A549 (cell line): Measurements from ENCODE around the gene GRAP2. TPM values are rescaled to one million over a fixed set of nuclear protein-coding genes. Genes with fewer than 3 reads are reported as not detected.

Source experiments
- ATAC-seq, 2 experiments: fragments of 200-7000 bp in 1 of 2; fragments of >200 bp in 1 of 2; cut with Nextera tagmentation in 1 of 2; cut with Tn5 transposase in 1 of 2; 3 replicates each; pipeline versions ENCODE4 v1.8.0 to v1.9.1; 2018 to 2020; ENCODE audit warnings: mild to moderate bottlenecking in 1 of 2, moderate library complexity in 1 of 2
- CTCF ChIA-PET: fragments of 300-600 bp; sonication (Branson Sonifier 250); formaldehyde crosslinking; extraction: SDS; loops from one replicate; lab custom pipeline; 2021; ENCODE audit warnings: antibody characterized with exemption, inconsistent platforms; lab: Yijun Ruan, JAX
- POLR2A ChIA-PET: fragments of 350-600 bp; formaldehyde crosslinking; extraction: SDS; loops from one replicate; lab custom pipeline; 2021; ENCODE audit warnings: antibody characterized with exemption, inconsistent platforms; lab: Yijun Ruan, JAX
- DNase-seq, 2 experiments: peaks; one replicate each; pipeline versions ENCODE4 v3.0.0 to v3.0.0-alpha.2; 2011 to 2016; ENCODE audit warnings: low read depth in 1 of 2, low spot score in 1 of 2
- FAIRE-seq: peaks from 2 replicates; lab custom pipeline; 2011; peaks lifted over from hg19 to GRCh38; lab: Jason Lieb, UNC
- H3K27ac ChIP-seq, 2 experiments: fragments of >200 bp; sonication (Bioruptor Twin); formaldehyde crosslinking; 3 replicates each; pipeline ENCODE4 v1.5.1; 2016 to 2017
- H3K4me1 ChIP-seq: fragments of >200 bp; sonication (Bioruptor Twin); formaldehyde crosslinking; 3 replicates; pipeline ENCODE4 v1.6.1; 2016
- H3K4me2 ChIP-seq: fragments of >200 bp; sonication (Bioruptor Twin); formaldehyde crosslinking; 3 replicates; pipeline ENCODE4 v1.6.1; 2016
- H3K4me3 ChIP-seq: fragments of >200 bp; sonication (Bioruptor Twin); formaldehyde crosslinking; 3 replicates; pipeline ENCODE4 v1.5.1; 2016
- H3K9me3 ChIP-seq: fragments of >200 bp; sonication (Bioruptor Twin); formaldehyde crosslinking; 3 replicates; pipeline ENCODE4 v1.6.1; 2016
- BHLHE40 ChIP-seq: IDR thresholded peaks from 2 replicates; pipeline ENCODE4 v1.6.1; 2012; ENCODE audit warnings: low read depth, low read length, inconsistent platforms
- CBX2 ChIP-seq: fragments of 200-600 bp; sonication (generic); IDR thresholded peaks from 2 replicates; pipeline ENCODE4 v1.6.1; 2016; ENCODE audit warnings: low read depth, mild to moderate bottlenecking, borderline replicate concordance
- CBX8 ChIP-seq: fragments of 200-600 bp; sonication (generic); IDR thresholded peaks from 2 replicates; pipeline ENCODE4 v1.6.1; 2016
- CHD2 ChIP-seq: fragments of 150-350 bp; IDR thresholded peaks from 2 replicates; pipeline ENCODE4 v1.6.1; 2014; ENCODE audit warnings: low read length; ENCODE audit not compliant: partially characterized antibody
- CHD4 ChIP-seq: fragments of 200-600 bp; sonication (generic); IDR thresholded peaks from 2 replicates; pipeline ENCODE4 v1.6.1; 2016; ENCODE audit warnings: antibody characterized with exemption, mild to moderate bottlenecking, borderline replicate concordance
- EHF ChIP-seq: fragments of 250-450 bp; sonication (Bioruptor Pico); IDR thresholded peaks from 2 replicates; pipeline ENCODE4 v1.5.0; 2020; ENCODE audit warnings: mild to moderate bottlenecking
- ELK1 ChIP-seq: fragments of 150-350 bp; IDR thresholded peaks from 2 replicates; pipeline ENCODE4 v1.6.1; 2014; ENCODE audit warnings: low read depth, mild to moderate bottlenecking, low read length
- EP300 ChIP-seq, 2 experiments: fragments of >200 bp; sonication (Bioruptor Twin); formaldehyde crosslinking; IDR thresholded peaks; 2 replicates in 1 of 2; 3 replicates in 1 of 2; pipeline ENCODE4 v1.6.1; 2016 to 2017
- FOXS1 ChIP-seq: fragments of 250-450 bp; sonication (Bioruptor Pico); IDR thresholded peaks from 2 replicates; pipeline ENCODE4 v1.5.0; 2020; ENCODE audit warnings: mild to moderate bottlenecking, moderate library complexity
- HOXA7 ChIP-seq: fragments of 250-450 bp; sonication (Bioruptor Pico); IDR thresholded peaks from 2 replicates; pipeline ENCODE4 v1.5.0; 2020; ENCODE audit warnings: mild to moderate bottlenecking, moderate library complexity
- HOXB13 ChIP-seq: fragments of 250-450 bp; sonication (Bioruptor Pico); IDR thresholded peaks from 2 replicates; pipeline ENCODE4 v1.5.0; 2020; ENCODE audit warnings: low read depth, mild to moderate bottlenecking, moderate library complexity
- HOXB5 ChIP-seq: fragments of 250-450 bp; sonication (Bioruptor Pico); IDR thresholded peaks from 2 replicates; pipeline ENCODE4 v1.5.0; 2020; ENCODE audit warnings: mild to moderate bottlenecking, moderate library complexity
- JUNB ChIP-seq: fragments of >200 bp; sonication (Bioruptor Twin); formaldehyde crosslinking; IDR thresholded peaks from 2 replicates; pipeline ENCODE4 v1.6.1; 2016
- KDM5A ChIP-seq: fragments of 200-600 bp; sonication (generic); IDR thresholded peaks from 2 replicates; pipeline ENCODE4 v1.6.1; 2016; ENCODE audit warnings: antibody characterized with exemption, mild to moderate bottlenecking
- MAFK ChIP-seq: fragments of 450-650 bp; IDR thresholded peaks from 2 replicates; pipeline ENCODE4 v1.6.1; 2014; ENCODE audit not compliant: partially characterized antibody
- MYC ChIP-seq: IDR thresholded peaks from 2 replicates; pipeline ENCODE4 v1.6.1; 2012; ENCODE audit warnings: mild to moderate bottlenecking, inconsistent platforms, low read length, improper control_type of control experiment, borderline replicate concordance
- NR3C1 ChIP-seq: fragments of >200 bp; sonication (Bioruptor Twin); formaldehyde crosslinking; IDR thresholded peaks from 3 replicates; pipeline ENCODE4 v1.6.1; 2017
- PHF8 ChIP-seq: fragments of 200-600 bp; sonication (generic); IDR thresholded peaks from 2 replicates; pipeline ENCODE4 v1.6.1; 2016; ENCODE audit warnings: low read depth, mild to moderate bottlenecking, antibody characterized with exemption, moderate library complexity, borderline replicate concordance
- RAD21 ChIP-seq, 2 experiments: fragments of >200 bp in 1 of 2; sonication (Bioruptor Twin) in 1 of 2; formaldehyde crosslinking in 1 of 2; IDR thresholded peaks in 1 of 2; conservative IDR thresholded peaks in 1 of 2; 2 replicates in 1 of 2; 3 replicates in 1 of 2; pipeline ENCODE4 v1.6.1; 2012 to 2018; ENCODE audit warnings: inconsistent platforms in 1 of 2
- RARB ChIP-seq: fragments of 250-450 bp; sonication (Bioruptor Pico); IDR thresholded peaks from 2 replicates; pipeline ENCODE4 v1.8.0; 2021; ENCODE audit warnings: mild to moderate bottlenecking, moderate library complexity
- RCOR1 ChIP-seq: fragments of 150-350 bp; IDR thresholded peaks from 2 replicates; pipeline ENCODE4 v1.6.1; 2014; ENCODE audit warnings: antibody characterized with exemption, low read length, low read depth
- SMC3 ChIP-seq: fragments of >200 bp; sonication (Bioruptor Twin); formaldehyde crosslinking; IDR thresholded peaks from 3 replicates; pipeline ENCODE4 v1.6.1; 2018; ENCODE audit warnings: inconsistent platforms
- TP53 ChIP-seq: fragments of 250-450 bp; sonication (Bioruptor Pico); IDR thresholded peaks from 2 replicates; pipeline ENCODE4 v1.5.0; 2021; ENCODE audit warnings: mild to moderate bottlenecking, moderate library complexity
- ZC3H11A ChIP-seq: fragments of 450-650 bp; IDR thresholded peaks from 2 replicates; pipeline ENCODE4 v1.6.1; 2014; ENCODE audit warnings: antibody characterized with exemption, mild to moderate bottlenecking
- ZSCAN20 ChIP-seq: fragments of 250-450 bp; sonication (Bioruptor Pico); IDR thresholded peaks from 2 replicates; pipeline ENCODE4 v1.8.0; 2022; ENCODE audit warnings: mild to moderate bottlenecking, moderate library complexity
- WGBS: methylation state at CpG from one replicate; pipeline ENCODE4 v1.1.6; 2017; ENCODE audit errors: missing lambda C conversion rate; 5-methylcytosine and 5-hydroxymethylcytosine counted together
- polyA plus RNA-seq, 4 experiments: library from polyadenylated mRNA; depleted of rRNA in 3 of 4; stranded (reverse); fragments of >200 nt; fragmentation: RNase III in 1 of 4; extraction: RNeasy Plus Mini Kit Qiagen cat#74134 plus additional on column Dnase treatment in 1 of 4; gene quantifications; 2 replicates in 3 of 4; 3 replicates in 1 of 4; pipeline ENCODE4 v1.2.3, GENCODE V29; 2011 to 2017
- TF ChIP-seq, protein P1 (sequence below): IDR thresholded peaks from 2 replicates; pipeline ENCODE4 v1.6.1; 2012; ENCODE audit warnings: low read depth, borderline replicate concordance
- TF ChIP-seq, protein P2 (sequence below): fragments of 200-600 bp; sonication (generic); IDR thresholded peaks from 2 replicates; pipeline ENCODE4 v1.6.1; 2016; ENCODE audit warnings: antibody characterized with exemption, mild to moderate bottlenecking, moderate library complexity
- TF ChIP-seq, protein P3 (sequence below): fragments of 250-450 bp; sonication (Bioruptor Pico); IDR thresholded peaks from 2 replicates; pipeline ENCODE4 v1.5.0; 2020; ENCODE audit warnings: low read depth, mild to moderate bottlenecking, moderate library complexity

GRAP2 gene
- polyA plus RNA-seq, 2 of the 4 experiments (the other 2 are of a cell fraction): not detected

- FAIRE-seq: no peak
- POLR2A ChIA-PET: interaction anchor here (0.6 kb wide), 1 partner anchor 392 kb away, joined by 4 read pairs; no protein-coding TSS in a partner anchor
- Histone ChIP-seq H3K27ac (no peak overlapping the region), H3K4me2 (no peak overlapping the region), H3K9me3 (no peaks in the 10 kb centered on the region), H3K4me3 (no peak overlapping the region), H3K4me1 (no peaks in the 10 kb centered on the region)
- CTCF ChIA-PET: interaction anchor here (1.5 kb wide), 1 partner anchor 38 kb away, joined by 3 read pairs; no protein-coding TSS in a partner anchor
- 78% methylated on average over 6 of the region's 6 CpGs for WGBS
- DNase-seq: no peak
- ATAC-seq: no peak
- TF ChIP-seq EHF (CRISPR knock-in tag) (no peak), RCOR1 (no peak), CHD2 (no peak), TP53 (no peak), HOXA7 (CRISPR knock-in tag) (no peak), FOXS1 (CRISPR knock-in tag) (no peak), BHLHE40 (no peak), ELK1 (no peak), MAFK (no peak), RARB (no peak), SMC3 (no peak), CHD4 (no peak), CBX2 (no peak), MYC (no peak), KDM5A (no peak), JUNB (no peak), CBX8 (no peak), PHF8 (no peak)
- TF ChIP-seq, protein P1, sequence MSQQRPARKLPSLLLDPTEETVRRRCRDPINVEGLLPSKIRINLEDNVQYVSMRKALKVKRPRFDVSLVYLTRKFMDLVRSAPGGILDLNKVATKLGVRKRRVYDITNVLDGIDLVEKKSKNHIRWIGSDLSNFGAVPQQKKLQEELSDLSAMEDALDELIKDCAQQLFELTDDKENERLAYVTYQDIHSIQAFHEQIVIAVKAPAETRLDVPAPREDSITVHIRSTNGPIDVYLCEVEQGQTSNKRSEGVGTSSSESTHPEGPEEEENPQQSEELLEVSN: no peak
- TF ChIP-seq, protein P2, sequence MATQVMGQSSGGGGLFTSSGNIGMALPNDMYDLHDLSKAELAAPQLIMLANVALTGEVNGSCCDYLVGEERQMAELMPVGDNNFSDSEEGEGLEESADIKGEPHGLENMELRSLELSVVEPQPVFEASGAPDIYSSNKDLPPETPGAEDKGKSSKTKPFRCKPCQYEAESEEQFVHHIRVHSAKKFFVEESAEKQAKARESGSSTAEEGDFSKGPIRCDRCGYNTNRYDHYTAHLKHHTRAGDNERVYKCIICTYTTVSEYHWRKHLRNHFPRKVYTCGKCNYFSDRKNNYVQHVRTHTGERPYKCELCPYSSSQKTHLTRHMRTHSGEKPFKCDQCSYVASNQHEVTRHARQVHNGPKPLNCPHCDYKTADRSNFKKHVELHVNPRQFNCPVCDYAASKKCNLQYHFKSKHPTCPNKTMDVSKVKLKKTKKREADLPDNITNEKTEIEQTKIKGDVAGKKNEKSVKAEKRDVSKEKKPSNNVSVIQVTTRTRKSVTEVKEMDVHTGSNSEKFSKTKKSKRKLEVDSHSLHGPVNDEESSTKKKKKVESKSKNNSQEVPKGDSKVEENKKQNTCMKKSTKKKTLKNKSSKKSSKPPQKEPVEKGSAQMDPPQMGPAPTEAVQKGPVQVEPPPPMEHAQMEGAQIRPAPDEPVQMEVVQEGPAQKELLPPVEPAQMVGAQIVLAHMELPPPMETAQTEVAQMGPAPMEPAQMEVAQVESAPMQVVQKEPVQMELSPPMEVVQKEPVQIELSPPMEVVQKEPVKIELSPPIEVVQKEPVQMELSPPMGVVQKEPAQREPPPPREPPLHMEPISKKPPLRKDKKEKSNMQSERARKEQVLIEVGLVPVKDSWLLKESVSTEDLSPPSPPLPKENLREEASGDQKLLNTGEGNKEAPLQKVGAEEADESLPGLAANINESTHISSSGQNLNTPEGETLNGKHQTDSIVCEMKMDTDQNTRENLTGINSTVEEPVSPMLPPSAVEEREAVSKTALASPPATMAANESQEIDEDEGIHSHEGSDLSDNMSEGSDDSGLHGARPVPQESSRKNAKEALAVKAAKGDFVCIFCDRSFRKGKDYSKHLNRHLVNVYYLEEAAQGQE: no peak
Measured at GRCh38 chr22:39952347-39952746, 51.5 kb downstream of the GRAP2 start.

DNA sequence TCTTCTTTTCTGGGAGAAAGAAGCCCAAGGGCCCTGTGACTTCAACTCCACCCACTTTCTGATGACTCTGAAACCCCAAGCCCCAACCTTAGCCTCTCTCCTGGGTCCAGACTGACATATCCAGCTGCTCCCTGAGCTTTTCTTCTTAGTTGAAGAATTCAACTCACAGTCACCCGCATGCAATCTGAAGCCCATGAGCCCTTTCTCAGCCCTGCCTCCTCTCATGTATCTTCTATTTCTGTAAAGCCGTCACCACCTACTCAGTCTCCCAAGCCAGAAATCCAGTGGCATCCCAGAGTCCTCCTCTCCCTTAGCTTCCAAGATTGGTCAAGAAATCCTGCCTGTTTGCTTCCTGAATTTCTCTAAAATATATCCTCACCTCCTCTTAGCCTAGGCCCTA, 52.2 kb downstream of the GRAP2 start:
- FAIRE-seq (no peak), ATAC-seq (no peak), DNase-seq (no peak)
- Histone ChIP-seq H3K27ac (no peak overlapping the region), H3K9me3 (no peaks in the 10 kb centered on the region), H3K4me1 (no peaks in the 10 kb centered on the region), H3K4me2 (no peak overlapping the region), H3K4me3 (no peak overlapping the region)
- TF ChIP-seq HOXB13: no peak
- TF ChIP-seq RARB: no peak
- no peak for TF ChIP-seq ZSCAN20 (CRISPR knock-in tag)
- TF ChIP-seq RAD21 (conservative IDR thresholded peaks at IDR 0.05 in 1 of 2, IDR thresholded peaks at IDR 0.05 in 1 of 2): no peak
- TF ChIP-seq, protein P2: no peak
- TF ChIP-seq, protein P3, sequence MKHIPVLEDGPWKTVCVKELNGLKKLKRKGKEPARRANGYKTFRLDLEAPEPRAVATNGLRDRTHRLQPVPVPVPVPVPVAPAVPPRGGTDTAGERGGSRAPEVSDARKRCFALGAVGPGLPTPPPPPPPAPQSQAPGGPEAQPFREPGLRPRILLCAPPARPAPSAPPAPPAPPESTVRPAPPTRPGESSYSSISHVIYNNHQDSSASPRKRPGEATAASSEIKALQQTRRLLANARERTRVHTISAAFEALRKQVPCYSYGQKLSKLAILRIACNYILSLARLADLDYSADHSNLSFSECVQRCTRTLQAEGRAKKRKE (CRISPR knock-in tag): no peak
- no peak for TF ChIP-seq EHF (CRISPR knock-in tag)
- no peak for TF ChIP-seq EP300 (IDR thresholded peaks at IDR 0.05)
- TF ChIP-seq SMC3: no peak
- no peak for TF ChIP-seq RCOR1
- TF ChIP-seq HOXB5 (CRISPR knock-in tag): no peak
- TF ChIP-seq ZC3H11A: no peak
- TF ChIP-seq FOXS1 (CRISPR knock-in tag): no peak
- no peak for TF ChIP-seq NR3C1
- ChIA-PET CTCF (interaction anchor here (1.1 to 1.5 kb wide), 3 partner anchors 35 to 72 kb away, joined by 3 to 4 read pairs (median 3); no protein-coding TSS in a partner anchor), POLR2A (no interaction called here)
- 88% methylated on average over 2 of the region's 2 CpGs for WGBS
